GM19025 (cell line): Measurements from ENCODE around the gene CLEC14A.

ENCODE experiments used
- ATAC-seq: cut with Tn5 transposase; IDR thresholded peaks from one replicate; pipeline ENCODE4 v1.9.1; 2021; ENCODE audit warnings: mild to moderate bottlenecking, low read depth, moderate library complexity; ENCODE audit not compliant: unreplicated experiment

The CLEC14A gene, protein sequence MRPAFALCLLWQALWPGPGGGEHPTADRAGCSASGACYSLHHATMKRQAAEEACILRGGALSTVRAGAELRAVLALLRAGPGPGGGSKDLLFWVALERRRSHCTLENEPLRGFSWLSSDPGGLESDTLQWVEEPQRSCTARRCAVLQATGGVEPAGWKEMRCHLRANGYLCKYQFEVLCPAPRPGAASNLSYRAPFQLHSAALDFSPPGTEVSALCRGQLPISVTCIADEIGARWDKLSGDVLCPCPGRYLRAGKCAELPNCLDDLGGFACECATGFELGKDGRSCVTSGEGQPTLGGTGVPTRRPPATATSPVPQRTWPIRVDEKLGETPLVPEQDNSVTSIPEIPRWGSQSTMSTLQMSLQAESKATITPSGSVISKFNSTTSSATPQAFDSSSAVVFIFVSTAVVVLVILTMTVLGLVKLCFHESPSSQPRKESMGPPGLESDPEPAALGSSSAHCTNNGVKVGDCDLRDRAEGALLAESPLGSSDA

DNA sequence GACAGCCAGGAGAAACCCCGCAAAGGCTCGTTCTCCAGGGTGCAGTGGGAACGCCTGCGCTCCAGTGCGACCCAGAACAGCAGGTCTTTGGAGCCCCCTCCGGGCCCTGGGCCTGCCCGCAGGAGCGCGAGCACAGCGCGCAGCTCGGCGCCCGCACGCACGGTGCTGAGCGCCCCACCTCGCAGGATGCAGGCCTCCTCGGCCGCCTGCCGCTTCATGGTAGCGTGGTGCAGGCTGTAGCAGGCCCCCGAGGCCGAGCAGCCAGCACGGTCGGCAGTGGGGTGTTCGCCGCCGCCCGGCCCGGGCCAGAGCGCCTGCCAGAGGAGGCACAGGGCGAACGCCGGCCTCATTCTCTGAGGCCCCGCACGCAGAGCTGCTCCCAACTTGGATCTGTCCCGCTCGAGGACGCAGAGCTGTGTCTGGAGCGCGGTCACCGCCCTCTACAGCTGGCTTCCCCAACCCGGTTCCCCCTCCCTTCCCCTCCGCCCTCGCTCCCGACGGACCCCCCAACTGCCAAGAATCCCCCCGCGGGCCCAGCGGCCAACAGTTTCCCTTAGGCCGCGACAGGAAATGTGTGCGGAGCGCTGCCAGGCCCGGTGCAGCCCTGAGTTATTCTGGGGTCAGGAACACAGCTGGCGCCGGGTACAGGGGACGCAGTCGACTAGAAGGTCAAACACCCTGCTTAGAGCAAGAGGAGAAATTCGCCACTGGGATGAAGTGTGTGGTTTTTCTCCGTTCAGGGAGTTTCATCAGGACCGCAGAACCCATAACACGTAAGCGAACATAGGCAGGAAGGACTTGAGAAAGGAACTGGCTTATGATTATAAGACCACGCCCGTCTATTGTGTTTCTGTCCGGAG lies at the start of gene CLEC14A:
TSS of gene CLEC14A (minus strand) at position 421 of the 860 bp plus-strand sequence. CDS start at position 350, 71 bp downstream.
- ATAC-seq, result no peak

DNA sequence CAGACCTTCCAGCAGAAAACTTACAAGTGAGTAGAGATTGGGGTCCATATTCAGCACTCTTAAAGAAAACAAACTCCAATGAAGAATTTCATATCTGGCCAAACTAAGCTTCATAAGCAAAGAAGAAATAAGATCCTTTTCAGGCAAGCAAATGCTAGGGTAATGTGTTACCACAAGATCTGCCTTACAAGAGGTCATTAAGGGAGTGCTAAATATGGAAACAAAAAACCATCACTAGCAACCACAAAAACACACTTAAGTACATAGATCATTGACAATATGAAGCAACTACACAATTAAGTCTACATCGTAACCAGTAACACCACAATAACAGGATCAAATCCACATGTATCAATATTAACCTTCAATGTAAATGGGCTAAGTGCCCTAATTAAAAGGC lies 47.1 kb upstream of the CLEC14A start:
- no peak for ATAC-seq

DNA sequence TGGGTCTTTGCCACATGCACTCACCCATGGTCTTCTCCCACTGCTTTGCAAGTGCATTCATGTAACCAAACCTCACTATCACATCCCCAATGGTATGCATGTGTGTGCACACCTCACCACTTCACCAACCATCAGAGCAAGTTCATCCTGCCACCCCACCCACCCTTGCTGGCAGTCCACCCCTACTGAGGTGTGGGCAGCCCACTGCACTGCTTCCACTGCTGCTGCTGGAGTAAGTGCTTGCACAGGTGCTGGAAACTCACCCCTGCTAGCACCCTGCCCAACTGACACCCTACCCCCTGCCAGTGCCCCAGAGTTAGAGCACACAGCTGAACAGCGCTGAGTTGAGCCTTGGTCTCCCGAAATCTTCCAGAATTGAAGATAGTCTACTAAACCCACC lies 46.1 kb upstream of the CLEC14A start:
- no peak for ATAC-seq

DNA sequence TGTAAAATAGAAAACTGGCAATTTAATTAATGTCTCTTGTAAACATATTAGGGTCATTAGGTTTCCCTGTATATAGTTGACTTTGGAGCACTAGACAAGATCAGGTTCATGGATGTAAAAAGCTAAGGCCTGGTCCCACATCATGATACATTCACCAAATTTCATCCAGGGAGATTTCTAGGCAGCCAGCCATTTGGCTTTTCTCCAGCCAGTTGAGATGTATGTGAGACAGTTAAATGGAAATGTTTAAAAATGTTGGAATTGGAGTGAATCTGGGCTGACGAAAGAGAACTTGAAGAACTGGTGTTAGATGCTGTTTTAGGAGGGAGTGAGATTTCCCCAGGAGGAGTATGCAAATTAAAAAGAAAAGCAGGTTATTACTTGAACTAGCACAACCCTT lies 41.8 kb upstream of the CLEC14A start:
- ATAC-seq, result no peak

DNA sequence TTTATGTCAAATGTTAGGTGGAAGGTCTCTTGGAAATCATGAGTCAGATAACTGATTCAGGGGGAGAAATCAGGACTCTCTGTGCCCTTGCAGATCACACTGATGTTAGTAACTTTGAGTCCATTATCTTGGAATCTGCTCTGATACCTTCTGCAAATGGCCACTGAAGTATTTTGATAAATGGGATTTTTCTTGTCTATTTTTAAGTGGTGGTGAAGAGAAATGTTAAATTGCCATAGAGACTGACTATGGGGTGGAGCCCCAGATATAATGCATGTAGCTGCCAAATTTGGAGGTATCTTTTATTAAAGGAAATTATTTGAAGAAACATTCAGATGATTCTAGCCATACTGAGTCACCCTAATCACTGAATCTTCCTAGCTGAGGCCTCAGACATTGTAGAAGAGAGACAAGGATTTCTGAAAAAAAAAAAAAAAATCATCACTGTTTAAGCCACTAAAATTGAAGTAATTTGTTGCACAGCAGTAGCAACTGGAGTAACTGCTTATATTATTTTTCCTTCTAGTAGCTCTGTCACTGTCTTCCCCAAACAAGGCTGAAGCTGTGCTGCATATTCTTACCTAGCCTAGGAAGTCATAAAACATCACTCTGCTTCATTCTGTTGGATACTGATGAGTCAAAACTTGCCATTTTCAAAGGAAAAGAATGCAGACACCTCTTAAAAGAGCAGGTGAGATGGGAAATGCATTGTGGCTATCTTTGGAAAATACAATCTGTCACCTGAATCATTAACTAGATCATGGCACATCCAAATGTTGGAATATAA lies 36.0 kb upstream of the CLEC14A start:
- no peak for ATAC-seq

DNA sequence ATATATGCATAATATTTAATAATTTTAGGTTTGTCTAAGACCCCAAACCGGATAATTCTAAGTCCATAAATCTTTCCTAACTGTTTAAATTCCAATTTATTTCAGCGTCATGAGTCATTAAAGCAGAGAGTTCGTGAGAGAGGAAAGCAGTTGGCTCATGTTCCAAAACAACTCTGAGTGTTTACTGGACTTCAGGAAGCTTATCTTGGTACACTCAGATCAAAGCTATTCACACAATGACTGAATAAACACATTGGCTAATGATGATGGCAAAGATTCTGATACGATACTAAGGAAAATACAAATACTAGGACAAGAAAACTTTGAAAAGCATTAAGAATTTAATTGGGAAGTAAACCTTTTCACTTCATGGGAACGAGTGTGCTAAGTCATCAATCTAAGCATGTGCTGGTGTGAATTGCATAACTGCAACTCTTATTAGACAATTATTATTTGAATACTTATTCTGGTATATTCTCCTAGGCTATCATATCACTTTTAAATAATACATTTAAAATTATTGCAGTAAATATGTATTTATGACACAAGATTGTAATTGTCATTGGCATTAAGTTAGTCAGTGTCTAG lies 34.8 kb upstream of the CLEC14A start:
- no peak for ATAC-seq

DNA sequence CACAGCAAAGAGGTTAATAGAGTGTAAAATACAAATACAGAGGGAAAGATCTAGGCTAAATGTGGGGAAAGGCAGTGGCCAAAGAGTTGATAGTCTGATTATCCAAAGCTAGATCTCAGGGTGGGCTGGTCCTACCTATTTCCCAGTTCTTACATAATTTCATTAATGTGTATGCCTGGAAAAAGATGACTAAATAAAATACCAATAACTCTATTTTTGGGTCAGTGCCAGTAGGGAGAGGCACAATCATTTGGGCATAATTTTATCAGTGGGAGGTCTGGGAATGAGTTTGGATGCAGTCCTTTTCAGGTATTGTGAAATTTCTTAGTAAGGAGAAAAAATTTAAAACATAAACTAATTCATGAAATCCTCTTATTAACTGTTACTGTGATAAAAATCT lies 30.6 kb upstream of the CLEC14A start:
- ATAC-seq, result no peak

DNA sequence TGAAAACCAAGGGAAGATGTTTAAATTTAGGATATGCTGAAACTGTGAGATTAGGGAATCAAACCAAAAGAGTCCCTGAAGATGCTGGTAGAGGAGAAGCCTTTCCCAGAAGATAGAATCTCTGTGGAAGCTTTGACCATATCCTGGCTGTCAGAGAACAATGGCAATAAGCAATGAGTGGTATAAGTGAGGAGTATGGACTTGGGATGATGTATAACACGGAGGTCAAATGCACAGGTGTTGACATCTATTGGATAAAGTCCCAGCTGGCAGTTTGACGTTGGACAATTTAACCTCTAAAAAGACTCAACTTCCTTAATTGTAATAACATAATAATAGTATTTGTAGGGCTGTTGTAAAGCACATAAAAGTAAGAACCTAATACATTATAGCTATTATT lies 30.1 kb upstream of the CLEC14A start:
- no peak for ATAC-seq

DNA sequence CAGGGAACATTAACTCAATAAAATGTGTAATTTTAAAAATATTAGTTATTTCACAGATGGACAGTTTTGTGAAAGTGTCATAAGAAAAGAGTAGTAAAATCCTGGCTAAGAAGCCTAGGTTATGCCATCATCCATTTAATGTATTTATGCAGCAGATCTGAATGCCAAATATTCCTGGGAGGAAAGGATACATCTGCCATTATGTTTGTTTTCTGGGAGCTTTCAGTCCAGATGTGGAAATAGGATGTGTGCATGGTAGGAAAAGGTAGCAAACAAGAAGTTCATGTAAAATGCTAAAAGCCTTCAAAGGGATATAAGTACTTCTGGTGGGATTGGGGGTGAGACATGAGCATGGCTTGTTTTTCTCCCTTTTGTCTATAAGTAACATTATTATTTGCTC lies 27.0 kb upstream of the CLEC14A start:
- ATAC-seq, result no peak

DNA sequence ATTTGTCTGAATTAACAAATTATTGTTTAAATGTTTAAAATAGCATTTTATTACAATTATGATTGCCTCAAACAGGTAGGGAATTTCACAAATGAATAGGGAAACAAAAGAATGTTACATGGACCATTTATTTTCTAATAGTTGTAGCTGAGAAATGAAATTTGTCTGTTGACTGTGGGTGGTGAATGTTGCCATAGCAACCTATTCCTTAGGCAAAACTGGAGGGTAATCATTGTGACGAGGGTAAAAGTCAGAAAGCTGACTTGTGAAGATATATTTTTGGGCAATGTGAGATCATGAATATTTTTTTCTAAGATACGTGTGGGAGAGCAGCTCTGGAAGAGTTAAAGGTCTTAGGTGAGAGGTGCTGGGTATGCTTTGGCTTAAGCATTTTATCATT lies 24.2 kb upstream of the CLEC14A start:
- ATAC-seq, result no peak

DNA sequence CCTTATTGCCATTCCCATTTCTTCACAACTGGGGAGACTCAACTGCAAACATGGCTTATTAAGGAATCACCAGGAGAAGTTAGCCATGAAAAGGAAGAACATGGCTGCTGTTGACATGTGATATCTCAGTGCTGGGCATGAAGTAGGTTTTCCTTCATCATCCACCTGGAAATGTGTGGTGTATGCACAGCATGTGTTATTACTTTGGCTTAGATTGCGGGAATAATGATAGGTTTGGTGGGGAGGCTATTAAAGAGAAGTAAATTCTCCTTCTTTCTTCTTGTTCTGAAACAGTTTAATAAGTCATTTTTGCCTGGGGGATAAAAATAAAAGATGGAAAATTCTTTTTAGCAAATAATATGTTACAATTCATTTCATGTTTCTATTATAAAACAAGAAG lies 23.7 kb upstream of the CLEC14A start:
- ATAC-seq, result no peak

DNA sequence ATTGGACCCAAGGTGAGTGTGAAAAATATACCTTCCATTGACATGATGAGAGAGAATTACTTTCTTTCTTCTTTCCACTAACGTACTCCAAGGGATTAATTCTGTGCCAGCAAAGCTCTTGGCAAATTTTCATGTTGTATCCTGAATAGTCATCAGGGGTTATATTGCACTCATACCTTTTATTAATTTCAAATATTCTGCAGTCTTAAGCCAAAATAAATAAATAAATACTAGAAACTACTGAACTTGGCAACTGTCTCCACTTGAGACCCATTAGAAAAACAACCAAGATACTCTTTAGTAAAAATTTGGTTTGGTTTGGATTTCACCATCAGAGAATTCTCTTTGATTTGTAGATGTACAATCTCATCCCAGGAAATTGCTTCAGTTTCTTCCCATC lies 22.1 kb upstream of the CLEC14A start:
- no peak for ATAC-seq

DNA sequence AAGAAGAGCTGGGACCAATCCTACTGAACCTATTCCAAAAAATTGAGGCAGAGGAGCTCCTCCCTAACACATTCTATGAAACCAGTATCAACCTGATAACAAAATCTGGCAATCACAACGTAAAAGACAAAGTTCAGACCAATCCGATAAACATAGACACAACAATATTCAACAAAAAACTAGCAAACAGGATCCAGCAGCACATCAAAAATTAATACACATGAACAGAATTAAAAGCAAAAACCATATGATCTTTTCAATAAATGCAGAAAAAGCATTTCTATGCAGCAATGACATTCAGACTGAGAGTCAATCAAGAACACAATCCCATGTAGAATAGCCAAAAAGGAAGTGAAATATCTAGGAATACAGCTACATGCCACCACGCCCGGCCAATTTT lies 7.0 kb upstream of the CLEC14A start:
- no peak for ATAC-seq

DNA sequence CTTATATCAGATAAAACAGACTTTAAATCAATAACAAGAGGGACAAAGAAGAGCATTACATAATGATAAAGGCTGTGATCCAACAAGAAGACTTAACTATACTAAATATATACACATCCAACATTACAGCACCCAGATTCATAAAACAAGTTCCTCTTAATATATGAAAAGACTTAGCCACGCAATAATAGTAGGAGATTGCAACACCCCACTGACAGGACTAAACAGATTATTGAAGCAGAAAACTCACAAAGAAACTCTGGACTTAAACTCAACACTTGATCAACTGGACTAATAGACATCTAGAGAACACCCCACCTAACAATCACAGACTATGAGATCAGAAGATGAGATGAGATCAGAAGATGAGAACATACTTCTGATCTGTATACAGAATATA lies 5.7 kb upstream of the CLEC14A start:
- no peak for ATAC-seq

DNA sequence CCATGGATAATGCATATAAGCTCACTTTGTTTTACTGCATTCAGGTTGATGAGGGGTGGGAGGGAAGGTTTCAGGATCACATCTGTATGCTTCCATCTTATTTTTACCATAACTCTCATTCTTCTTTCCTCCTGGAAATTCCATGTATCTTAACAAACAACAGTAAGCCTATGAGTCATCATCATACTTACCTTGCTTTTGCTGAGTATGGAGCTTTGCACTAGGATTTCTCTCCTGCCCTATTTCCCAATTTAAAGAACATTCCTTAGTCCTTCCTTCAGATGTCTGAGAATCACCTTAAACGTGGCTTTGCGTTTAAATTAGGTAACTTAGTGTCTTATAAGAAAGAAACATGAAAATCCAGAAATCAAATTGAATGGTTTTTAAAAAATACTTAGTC lies 1.6 kb upstream of the CLEC14A start:
- no peak for ATAC-seq

DNA sequence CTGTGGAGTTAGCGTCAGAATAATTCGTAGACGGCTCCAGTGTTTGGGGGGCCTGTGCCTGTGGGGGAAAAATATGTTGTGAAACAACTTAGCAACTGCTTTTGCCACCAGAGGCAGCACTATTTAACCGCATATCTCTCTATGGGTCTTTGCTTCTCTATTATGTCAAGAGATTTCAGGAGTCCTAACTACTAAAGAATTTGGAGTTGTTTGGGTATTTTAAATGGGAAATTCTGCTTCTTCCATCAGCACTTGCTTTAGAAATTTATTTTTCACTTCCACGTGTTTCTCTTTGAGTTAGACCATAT lies 594 bp upstream of the CLEC14A start:
- no peak for ATAC-seq

DNA sequence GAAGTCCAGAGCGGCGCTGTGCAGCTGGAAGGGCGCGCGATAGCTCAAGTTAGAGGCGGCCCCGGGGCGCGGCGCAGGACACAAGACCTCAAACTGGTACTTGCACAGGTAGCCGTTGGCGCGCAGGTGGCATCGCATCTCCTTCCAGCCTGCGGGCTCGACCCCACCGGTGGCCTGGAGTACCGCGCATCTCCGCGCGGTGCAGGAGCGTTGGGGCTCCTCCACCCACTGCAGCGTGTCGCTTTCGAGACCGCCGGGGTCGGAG lies 553 bp downstream of the CLEC14A start:
- ATAC-seq, result no peak

DNA sequence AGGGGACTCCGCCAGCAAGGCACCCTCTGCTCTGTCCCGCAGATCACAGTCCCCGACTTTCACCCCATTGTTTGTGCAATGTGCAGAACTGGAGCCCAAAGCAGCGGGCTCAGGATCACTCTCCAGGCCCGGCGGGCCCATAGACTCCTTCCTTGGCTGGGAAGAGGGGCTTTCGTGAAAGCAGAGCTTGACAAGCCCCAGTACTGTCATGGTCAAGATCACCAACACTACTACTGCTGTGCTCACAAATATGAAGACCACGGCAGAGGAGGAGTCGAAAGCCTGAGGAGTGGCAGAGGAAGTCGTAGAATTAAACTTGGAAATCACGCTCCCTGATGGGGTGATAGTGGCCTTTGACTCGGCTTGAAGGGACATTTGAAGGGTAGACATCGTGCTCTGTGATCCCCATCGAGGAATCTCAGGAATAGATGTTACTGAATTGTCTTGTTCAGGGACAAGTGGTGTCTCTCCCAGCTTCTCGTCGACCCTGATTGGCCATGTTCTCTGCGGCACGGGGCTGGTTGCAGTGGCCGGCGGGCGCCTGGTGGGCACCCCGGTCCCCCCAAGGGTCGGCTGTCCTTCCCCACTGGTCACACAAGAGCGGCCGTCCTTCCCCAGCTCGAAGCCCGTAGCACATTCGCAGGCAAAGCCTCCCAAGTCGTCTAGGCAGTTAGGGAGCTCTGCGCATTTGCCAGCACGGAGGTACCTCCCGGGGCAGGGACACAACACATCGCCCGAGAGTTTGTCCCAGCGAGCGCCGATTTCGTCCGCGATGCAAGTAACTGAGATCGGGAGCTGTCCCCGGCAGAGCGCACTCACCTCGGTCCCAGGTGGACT lies 1.1 kb downstream of the CLEC14A start:
- ATAC-seq, result no peak

DNA sequence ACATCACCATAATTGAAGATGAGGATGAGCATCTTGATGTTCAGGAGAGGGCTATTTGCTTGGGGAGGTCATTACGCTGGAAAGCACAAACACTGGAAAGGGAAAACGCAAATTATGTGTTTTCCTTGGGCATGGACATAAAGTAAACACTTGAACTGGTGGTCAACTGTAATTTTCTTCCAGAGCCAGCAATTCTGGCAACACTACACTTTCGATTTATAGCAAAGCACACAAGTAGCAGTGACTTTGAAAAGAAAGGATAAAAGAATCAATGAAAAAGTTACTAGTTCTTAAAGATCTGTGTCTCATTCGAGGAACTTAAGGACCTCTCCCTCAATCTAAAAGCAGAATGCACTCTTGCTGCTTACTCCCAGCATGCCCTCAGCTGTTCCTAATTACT lies 2.2 kb downstream of the CLEC14A start:
- no peak for ATAC-seq

DNA sequence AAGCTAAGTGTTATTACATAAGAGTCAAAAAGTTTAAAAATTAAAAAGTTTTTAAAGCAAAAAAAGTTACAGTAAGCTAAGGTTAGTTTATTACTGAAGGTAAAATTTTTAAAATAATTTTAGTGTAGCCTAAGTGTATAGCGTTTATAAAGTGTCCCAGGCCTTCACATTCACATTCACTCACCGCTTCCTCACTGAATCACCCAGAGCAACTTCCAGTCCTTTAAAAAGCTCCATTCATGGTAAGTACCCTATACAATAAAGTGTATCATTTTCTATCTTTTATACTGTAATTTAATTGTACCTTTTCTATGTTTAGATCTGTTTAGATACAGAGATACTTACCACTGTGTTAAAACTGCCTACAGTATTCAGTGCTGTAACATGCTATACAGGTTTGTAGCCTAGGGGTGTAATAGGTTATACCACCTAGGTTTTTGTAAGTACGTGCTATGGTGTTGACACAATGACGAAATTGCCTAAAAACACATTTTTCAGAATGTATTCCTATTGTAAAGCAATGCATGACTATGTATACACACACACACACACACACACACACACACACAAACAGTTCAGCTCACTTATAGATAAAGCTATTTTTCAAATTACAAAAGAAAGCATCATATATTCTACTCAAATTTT lies 3.7 kb downstream of the CLEC14A start:
- ATAC-seq, result no peak
